SH-SY5Y (cell line): ENCODE results near the gene KIF25.

Experiments used
- GATA2 ChIP-seq: IDR thresholded peaks from 2 replicates; pipeline ENCODE4 v1.6.1; 2011; ENCODE audit warnings: mild to moderate bottlenecking, low read depth, low read length
- GATA3 ChIP-seq: IDR thresholded peaks from 2 replicates; pipeline ENCODE4 v1.6.1; 2011; ENCODE audit warnings: low read depth, mild to moderate bottlenecking, low read length, moderate library complexity

DNA sequence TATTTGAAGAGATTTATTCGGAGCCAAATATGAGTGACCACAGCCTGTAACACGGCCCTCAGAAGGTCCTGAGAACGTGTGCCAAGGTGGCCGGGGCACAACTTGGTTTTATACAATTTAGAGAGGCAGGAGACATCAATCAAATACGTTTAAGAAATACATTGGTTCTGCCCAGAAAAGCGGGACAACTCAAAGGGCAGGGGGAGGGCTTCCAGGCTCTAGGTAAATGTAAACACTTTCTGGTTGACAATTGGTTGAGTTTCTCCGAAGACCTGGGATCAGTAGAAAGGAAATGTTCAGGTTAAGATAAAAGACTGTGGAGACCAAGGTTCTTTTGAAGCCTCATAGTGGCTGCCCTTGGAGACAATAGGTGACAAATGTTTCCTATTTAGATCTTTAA is 18.9 kb upstream of the KIF25 start:
- TF ChIP-seq GATA3 (no peak), GATA2 (no peak)
